ENCODE measurements around the gene PSME2. TPM values are rescaled to one million over a fixed set of nuclear protein-coding genes. Genes with fewer than 3 reads are reported as not detected.

Gene PSME2
- total and polyA plus RNA-seq, 2 of the 13 experiments (the other 11 are each of a cell fraction or from before 2014, with no cell fraction given): 332 to 716 TPM

DNA sequence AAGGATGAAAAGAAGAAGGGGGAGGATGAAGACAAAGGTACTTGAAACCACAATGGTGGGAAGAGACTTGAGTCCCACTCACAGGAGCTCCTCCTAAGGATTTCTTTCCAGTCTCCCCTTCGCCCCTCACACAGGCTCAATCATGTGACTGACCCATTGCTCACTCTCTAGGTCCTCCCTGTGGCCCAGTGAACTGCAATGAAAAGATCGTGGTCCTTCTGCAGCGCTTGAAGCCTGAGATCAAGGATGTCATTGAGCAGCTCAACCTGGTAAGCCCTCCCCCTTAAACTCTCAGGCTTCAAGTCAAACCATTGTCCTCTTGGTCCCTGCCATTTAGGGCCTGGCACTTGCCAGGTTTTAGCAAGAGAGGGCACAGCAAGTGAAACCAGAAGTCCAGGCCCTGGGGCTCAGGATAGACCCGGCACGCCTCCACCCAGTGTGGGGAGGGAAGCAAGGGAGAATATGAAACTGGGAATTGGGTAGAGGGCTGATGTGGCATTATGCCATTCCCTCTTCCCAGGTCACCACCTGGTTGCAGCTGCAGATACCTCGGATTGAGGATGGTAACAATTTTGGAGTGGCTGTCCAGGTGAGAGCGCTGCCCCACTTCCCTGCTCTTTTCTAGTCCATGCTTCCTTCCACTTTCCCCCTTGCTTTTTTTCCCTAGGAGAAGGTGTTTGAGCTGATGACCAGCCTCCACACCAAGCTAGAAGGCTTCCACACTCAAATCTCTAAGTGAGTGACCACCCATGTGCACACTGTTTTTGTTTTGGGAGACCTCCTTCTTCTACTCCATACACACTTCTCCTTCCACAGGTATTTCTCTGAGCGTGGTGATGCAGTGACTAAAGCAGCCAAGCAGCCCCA, 8.6 kb downstream of the PSME2 start (continued):
- TF ChIP-seq, protein P1, sequence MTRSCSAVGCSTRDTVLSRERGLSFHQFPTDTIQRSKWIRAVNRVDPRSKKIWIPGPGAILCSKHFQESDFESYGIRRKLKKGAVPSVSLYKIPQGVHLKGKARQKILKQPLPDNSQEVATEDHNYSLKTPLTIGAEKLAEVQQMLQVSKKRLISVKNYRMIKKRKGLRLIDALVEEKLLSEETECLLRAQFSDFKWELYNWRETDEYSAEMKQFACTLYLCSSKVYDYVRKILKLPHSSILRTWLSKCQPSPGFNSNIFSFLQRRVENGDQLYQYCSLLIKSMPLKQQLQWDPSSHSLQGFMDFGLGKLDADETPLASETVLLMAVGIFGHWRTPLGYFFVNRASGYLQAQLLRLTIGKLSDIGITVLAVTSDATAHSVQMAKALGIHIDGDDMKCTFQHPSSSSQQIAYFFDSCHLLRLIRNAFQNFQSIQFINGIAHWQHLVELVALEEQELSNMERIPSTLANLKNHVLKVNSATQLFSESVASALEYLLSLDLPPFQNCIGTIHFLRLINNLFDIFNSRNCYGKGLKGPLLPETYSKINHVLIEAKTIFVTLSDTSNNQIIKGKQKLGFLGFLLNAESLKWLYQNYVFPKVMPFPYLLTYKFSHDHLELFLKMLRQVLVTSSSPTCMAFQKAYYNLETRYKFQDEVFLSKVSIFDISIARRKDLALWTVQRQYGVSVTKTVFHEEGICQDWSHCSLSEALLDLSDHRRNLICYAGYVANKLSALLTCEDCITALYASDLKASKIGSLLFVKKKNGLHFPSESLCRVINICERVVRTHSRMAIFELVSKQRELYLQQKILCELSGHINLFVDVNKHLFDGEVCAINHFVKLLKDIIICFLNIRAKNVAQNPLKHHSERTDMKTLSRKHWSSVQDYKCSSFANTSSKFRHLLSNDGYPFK (CRISPR knock-in tag; IDR thresholded peaks at IDR 0.05; ENCODE audit: borderline replicate concordance): no peak
- TF ChIP-seq MAF1 (CRISPR knock-in tag; IDR thresholded peaks at IDR 0.05; ENCODE audit: borderline replicate concordance): no peak
- no peak for TF ChIP-seq TAF1 (CRISPR knock-in tag; IDR thresholded peaks at IDR 0.05)
- TF ChIP-seq MEF2D (CRISPR knock-in tag; IDR thresholded peaks at IDR 0.05): peak; percentile 30; the same call in 1 of the 2 replicates
- no peak for TF ChIP-seq KAT2B (IDR thresholded peaks at IDR 0.05; ENCODE audit: borderline replicate concordance, low read depth, low read length)
- TF ChIP-seq ELF3 (CRISPR knock-in tag; IDR thresholded peaks at IDR 0.05): 0 out of 2 replicates have a peak, but pooled peaks have one; percentile 18
- no peak; the same call in 1 of the 2 replicates for TF ChIP-seq ZNF788 (CRISPR knock-in tag; IDR thresholded peaks at IDR 0.05; ENCODE audit: borderline replicate concordance)
- no peak for TF ChIP-seq ZBTB33 (CRISPR knock-in tag; IDR thresholded peaks at IDR 0.05)
- TF ChIP-seq MED13 (CRISPR knock-in tag; IDR thresholded peaks at IDR 0.05): no peak
- TF ChIP-seq SSRP1 (CRISPR knock-in tag; IDR thresholded peaks at IDR 0.05): no peak; the same call in 1 of the 2 replicates
- no peak for TF ChIP-seq HOXA7 (CRISPR knock-in tag; IDR thresholded peaks at IDR 0.05)
- TF ChIP-seq TARDBP (CRISPR knock-in tag; IDR thresholded peaks at IDR 0.05): 0 out of 2 replicates have a peak, but pooled peaks have one; percentile 34
- no peak for TF ChIP-seq ZNF724P (CRISPR knock-in tag; IDR thresholded peaks at IDR 0.05; ENCODE audit: borderline replicate concordance)
- 0 out of 2 replicates have a peak, but pooled peaks have one; percentile 41 for TF ChIP-seq ZNF546 (CRISPR knock-in tag; conservative IDR thresholded peaks at IDR 0.05)
- TF ChIP-seq ZNF333 (CRISPR knock-in tag; IDR thresholded peaks at IDR 0.05; ENCODE audit: borderline replicate concordance): no peak
- TF ChIP-seq BRCA1 (CRISPR knock-in tag; IDR thresholded peaks at IDR 0.05): no peak
- no peak for TF ChIP-seq FOXM1 (CRISPR knock-in tag; IDR thresholded peaks at IDR 0.05)
- no peak for TF ChIP-seq MTF2 (CRISPR knock-in tag; IDR thresholded peaks at IDR 0.05; ENCODE audit: borderline replicate concordance)
- no peak for TF ChIP-seq ZFP37 (CRISPR knock-in tag; IDR thresholded peaks at IDR 0.05; ENCODE audit: borderline replicate concordance)
- TF ChIP-seq HES4 (CRISPR knock-in tag; IDR thresholded peaks at IDR 0.05; ENCODE audit: borderline replicate concordance): no peak
- no peak for TF ChIP-seq ZC3H13 (CRISPR knock-in tag; IDR thresholded peaks at IDR 0.05)
- TF ChIP-seq ZSCAN29 (CRISPR knock-in tag; conservative IDR thresholded peaks at IDR 0.05): no peak
- 0 out of 2 replicates have a peak, but pooled peaks have one; percentile 19 for TF ChIP-seq ATAD3A (CRISPR knock-in tag; IDR thresholded peaks at IDR 0.05)
- no peak for TF ChIP-seq MLX (CRISPR knock-in tag; IDR thresholded peaks at IDR 0.05)
- TF ChIP-seq ZNF451 (CRISPR knock-in tag; IDR thresholded peaks at IDR 0.05): 0 out of 2 replicates have a peak, but pooled peaks have one; percentile 20
- TF ChIP-seq REPIN1 (CRISPR knock-in tag; IDR thresholded peaks at IDR 0.05; ENCODE audit: borderline replicate concordance, low read depth): no peak
